HG03469 (cell line): ENCODE results near the gene IFNAR1.

ENCODE experiments used
- ATAC-seq: cut with Tn5 transposase; IDR thresholded peaks from one replicate; pipeline ENCODE4 v1.9.1; 2021; ENCODE audit warnings: mild to moderate bottlenecking, moderate library complexity, moderate number of reproducible peaks; ENCODE audit not compliant: unreplicated experiment

The IFNAR1 gene

DNA sequence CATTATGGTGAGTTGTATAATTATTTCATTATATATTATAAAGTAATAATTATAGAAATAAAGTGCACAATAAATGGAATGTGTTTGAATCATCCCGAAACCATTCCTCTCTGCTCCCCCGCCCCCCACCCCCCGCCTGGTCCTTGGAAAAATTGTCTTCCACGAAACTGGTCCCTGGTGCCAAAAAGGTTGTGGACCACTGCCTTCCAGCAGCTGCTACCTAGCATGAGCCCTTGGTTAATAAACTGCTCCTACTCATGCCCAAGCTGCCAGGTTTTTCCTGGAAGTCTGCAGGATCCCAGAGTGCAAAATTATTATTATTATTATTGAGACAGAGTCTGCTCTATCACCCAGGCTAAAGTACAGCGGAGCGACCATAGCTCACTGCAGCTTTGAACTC, 71.7 kb downstream of the IFNAR1 start:
- no peak for ATAC-seq

DNA sequence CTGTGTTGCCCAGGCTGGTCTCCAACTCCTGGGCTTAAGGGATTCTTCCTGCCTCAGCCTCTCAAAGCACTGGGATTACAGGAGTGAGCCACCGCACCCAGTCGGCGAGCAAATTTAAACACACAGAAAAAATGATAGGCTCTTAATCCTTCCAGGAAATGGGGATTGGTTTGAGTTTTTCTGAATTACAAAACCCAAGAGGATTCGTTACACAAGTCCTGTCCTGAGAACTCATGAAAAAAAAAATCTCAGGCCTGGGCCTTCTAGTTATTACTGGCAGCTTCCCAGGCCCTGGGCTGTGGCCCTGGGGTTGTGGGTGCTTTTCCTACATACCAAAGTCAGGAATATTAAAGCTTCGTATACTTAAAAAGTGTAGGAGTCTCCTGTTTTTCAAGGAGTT, 72.2 kb downstream of the IFNAR1 start:
- ATAC-seq = no peak

DNA sequence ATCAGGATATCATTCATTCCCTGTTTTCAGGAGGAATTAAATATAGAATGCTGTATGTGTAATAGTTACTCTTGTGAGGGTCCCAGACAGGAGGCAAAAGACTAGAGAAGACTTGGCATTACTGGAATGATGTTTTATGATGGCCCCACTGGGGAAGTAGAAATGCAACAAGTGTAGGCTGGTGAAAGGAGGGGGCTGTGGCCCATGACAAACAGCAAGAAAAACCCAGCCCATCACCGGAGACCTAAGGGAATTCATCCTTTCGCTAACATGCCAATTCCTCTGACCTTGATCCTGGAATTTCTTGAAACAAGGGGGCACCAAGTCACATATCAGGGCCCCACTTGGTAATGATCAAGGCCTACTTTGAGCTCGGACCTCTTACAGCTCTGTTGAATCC, 72.9 kb downstream of the IFNAR1 start:
- ATAC-seq = no peak

GRCh38 chr21:33398361-33398760, 73.6 kb downstream of the IFNAR1 start:
- no peak for ATAC-seq

DNA sequence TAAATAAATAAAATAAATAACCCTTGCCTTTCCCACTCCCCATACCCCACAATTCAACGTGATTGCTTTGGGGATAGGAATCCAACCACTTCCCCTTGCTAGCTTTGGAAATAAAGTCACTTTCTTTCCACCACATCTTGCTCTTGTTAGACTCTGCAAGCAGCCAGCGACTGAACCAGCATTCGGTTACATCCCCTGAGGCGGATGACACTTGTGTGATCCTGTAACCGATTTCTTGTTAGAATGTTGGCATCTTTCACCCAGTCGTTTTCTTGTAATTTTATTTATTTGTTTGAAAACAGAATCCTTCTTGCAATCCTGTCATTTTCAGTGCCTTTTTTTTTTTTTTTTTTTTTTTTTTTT, 76.8 kb downstream of the IFNAR1 start:
- no peak for ATAC-seq

- no peak for ATAC-seq
These were observed 77.5 kb downstream of the IFNAR1 start for GRCh38 chr21:33402001-33402979.

- ATAC-seq = no peak
These were observed 78.5 kb downstream of the IFNAR1 start, which contains the start of gene IFNGR2 for GRCh38 chr21:33403128-33403785. Gene IFNGR2, plus strand, starts transcription at chr21:33403413. Its CDS starts 131 bp downstream, at chr21:33403544.

- ATAC-seq = no peak
These were observed 79.2 kb downstream of the IFNAR1 start for GRCh38 chr21:33403786-33404585.

DNA sequence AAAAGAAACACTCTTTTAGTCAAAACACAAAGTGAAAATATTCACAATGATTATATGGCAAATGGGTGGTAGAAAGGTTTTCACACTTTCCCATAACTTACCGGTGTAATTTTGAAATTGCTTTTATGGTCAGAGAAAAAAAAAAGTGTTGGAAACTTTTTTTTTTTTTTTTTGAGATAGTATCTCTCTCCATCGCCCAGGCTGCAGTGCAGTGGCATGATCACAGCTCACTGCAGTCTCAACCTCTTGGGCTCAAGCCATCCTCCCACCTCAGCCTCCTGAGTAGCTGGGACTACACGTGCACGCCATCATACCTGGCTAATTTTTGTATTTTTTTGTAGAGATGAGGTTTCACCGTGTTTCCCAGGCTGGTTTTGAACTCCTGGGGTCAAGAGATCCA, 81.7 kb downstream of the IFNAR1 start:
- ATAC-seq = no peak
